ENCODE measurements around the gene TTC39C. TPM values are rescaled to one million over a fixed set of nuclear protein-coding genes. Genes with fewer than 3 reads are reported as not detected.
A peak's percentile ranks its signal among the peaks of the same experiment; 100 is the strongest.

TTC39C gene
- total RNA-seq, 1 experiment from 2014 or later: 24.0 TPM

- POLR2A ChIA-PET (ENCODE audit: low non-redundant PET): no interaction called here
- CTCF ChIA-PET: no interaction called here
Observed at GRCh38 chr18:24115628-24116027, 101.1 kb downstream of the TTC39C start.

DNA sequence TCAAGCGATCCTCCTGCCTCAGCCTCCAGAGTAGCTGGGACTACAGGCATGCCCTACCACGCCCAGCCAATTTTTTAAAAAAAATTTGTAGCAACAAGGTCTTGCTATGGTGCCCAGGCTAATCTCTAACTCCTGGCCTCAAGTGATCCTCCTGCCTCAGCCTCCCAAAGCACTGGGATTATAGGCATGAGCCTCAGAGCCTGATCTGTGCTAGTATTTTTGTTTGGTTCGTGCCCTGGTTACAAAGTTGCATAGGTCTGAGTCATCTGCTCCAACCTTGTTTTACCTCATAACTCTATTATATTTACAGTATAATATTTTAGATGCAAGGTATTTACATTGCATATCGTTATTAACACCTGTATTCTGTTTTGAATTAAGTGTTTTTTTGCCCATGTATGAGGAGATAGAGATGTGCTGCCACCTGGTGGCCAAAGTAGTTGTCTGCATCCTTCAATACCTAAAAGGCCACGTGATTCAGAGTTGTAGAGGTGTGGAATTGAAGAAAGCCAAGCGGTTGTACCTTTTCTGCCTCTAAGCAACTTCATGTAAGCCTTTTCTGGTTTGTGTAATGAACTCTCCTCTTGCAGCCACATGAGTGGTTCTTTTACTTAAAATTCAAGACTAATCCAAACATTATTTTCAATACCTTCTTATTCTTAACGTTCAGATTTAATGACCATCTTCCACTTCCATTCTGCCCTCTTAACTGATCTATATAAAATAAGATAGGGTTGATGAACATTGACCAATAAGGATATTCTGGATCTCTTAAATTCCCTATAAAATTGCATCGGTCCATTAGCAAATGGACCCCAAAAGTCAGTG is 104.4 kb downstream of the TTC39C start:
- Histone ChIP-seq H3K27ac (ENCODE audit: low read depth, low read length, poor library complexity, severe bottlenecking) (no peak overlapping the region), H3K27me3 (replicated peaks; ENCODE audit: insufficient read depth, low read depth, low read length, poor library complexity) (no peaks in the 10 kb centered on the region), H3K4me3 (ENCODE audit: low read depth, low read length, poor library complexity, severe bottlenecking) (no peak overlapping the region), H3K9me3 (ENCODE audit: low read depth, low read length, poor library complexity, severe bottlenecking) (no peaks in the 10 kb centered on the region), H3K36me3 (ENCODE audit: insufficient read depth, low read length, poor library complexity, severe bottlenecking) (no peaks in the 10 kb centered on the region), H3K4me1 (ENCODE audit: insufficient read depth, low read length, poor library complexity, severe bottlenecking) (peaks cover 3% of the 10 kb centered on the region)
- TF ChIP-seq, protein P1, sequence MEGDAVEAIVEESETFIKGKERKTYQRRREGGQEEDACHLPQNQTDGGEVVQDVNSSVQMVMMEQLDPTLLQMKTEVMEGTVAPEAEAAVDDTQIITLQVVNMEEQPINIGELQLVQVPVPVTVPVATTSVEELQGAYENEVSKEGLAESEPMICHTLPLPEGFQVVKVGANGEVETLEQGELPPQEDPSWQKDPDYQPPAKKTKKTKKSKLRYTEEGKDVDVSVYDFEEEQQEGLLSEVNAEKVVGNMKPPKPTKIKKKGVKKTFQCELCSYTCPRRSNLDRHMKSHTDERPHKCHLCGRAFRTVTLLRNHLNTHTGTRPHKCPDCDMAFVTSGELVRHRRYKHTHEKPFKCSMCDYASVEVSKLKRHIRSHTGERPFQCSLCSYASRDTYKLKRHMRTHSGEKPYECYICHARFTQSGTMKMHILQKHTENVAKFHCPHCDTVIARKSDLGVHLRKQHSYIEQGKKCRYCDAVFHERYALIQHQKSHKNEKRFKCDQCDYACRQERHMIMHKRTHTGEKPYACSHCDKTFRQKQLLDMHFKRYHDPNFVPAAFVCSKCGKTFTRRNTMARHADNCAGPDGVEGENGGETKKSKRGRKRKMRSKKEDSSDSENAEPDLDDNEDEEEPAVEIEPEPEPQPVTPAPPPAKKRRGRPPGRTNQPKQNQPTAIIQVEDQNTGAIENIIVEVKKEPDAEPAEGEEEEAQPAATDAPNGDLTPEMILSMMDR (conservative IDR thresholded peaks at IDR 0.05; ENCODE audit: low read depth, low read length): peak; percentile 87
- no peak for TF ChIP-seq EZH2 (IDR thresholded peaks at IDR 0.05; ENCODE audit: borderline replicate concordance, low read depth, low read length, poor library complexity, severe bottlenecking)
- BruUV-seq (replicated peaks): no TSS peak
- DNase-seq (ENCODE audit: low spot score): peak; percentile 73
- ChIA-PET POLR2A (ENCODE audit: low non-redundant PET) (no interaction called here), CTCF (interaction anchor here (0.6 kb wide), 2 partner anchors 156 to 566 kb away, joined by 3 to 4 read pairs; no protein-coding TSS in a partner anchor)
- intact Hi-C loops (cut with micrococcal nuclease; ENCODE audit: unreplicated experiment): loop anchor here (2.0 to 10.0 kb wide), 6 partner anchors 54 to 497 kb away; no protein-coding TSS in a partner anchor

More at GRCh38 chr18:24115628-24116027, 101.1 kb downstream of the TTC39C start:
- Histone ChIP-seq H3K27me3 (replicated peaks; ENCODE audit: insufficient read depth, low read depth, low read length, poor library complexity) (no peaks in the 10 kb centered on the region), H3K4me1 (ENCODE audit: insufficient read depth, low read length, poor library complexity, severe bottlenecking) (peaks cover 3% of the 10 kb centered on the region), H3K27ac (ENCODE audit: low read depth, low read length, poor library complexity, severe bottlenecking) (no peak overlapping the region), H3K36me3 (ENCODE audit: insufficient read depth, low read length, poor library complexity, severe bottlenecking) (no peaks in the 10 kb centered on the region), H3K4me3 (ENCODE audit: low read depth, low read length, poor library complexity, severe bottlenecking) (no peak overlapping the region), H3K9me3 (ENCODE audit: low read depth, low read length, poor library complexity, severe bottlenecking) (no peaks in the 10 kb centered on the region)
- no peak for DNase-seq (ENCODE audit: low spot score)
- BruUV-seq (replicated peaks): no TSS peak
- intact Hi-C loops (cut with micrococcal nuclease; ENCODE audit: unreplicated experiment): loop anchor here (5.0 to 10.0 kb wide), 4 partner anchors 51 to 493 kb away; no protein-coding TSS in a partner anchor
- TF ChIP-seq EZH2 (IDR thresholded peaks at IDR 0.05; ENCODE audit: borderline replicate concordance, low read depth, low read length, poor library complexity, severe bottlenecking): no peak
- TF ChIP-seq, protein P1 (conservative IDR thresholded peaks at IDR 0.05; ENCODE audit: low read depth, low read length): no peak

DNA sequence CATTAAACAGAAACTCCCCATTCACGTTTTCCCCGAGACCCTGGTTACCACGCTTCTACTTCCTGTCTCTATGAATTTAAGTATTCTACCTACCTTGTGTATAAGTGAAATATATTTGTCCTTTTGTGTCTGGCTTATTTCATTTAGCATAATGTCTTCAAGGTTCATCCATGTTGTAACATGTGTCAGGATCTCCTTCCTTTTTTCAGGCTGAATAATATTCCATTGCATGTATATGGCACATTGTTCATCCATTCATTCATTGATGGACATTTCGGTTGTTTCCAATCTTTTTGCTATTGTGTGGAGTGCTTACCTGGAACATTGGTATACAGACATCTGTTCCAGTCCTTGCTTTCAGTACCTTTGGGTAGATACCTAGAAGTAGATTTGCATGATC is 106.1 kb downstream of the TTC39C start:
- TF ChIP-seq, protein P1 (conservative IDR thresholded peaks at IDR 0.05; ENCODE audit: low read depth, low read length): no peak
- no peak for TF ChIP-seq EZH2 (IDR thresholded peaks at IDR 0.05; ENCODE audit: borderline replicate concordance, low read depth, low read length, poor library complexity, severe bottlenecking)
- DNase-seq (ENCODE audit: low spot score): no peak
- intact Hi-C loops (cut with micrococcal nuclease; ENCODE audit: unreplicated experiment): no loop called here
- Histone ChIP-seq H3K36me3 (ENCODE audit: insufficient read depth, low read length, poor library complexity, severe bottlenecking) (no peaks in the 10 kb centered on the region), H3K9me3 (ENCODE audit: low read depth, low read length, poor library complexity, severe bottlenecking) (no peaks in the 10 kb centered on the region), H3K27ac (ENCODE audit: low read depth, low read length, poor library complexity, severe bottlenecking) (no peak overlapping the region), H3K27me3 (replicated peaks; ENCODE audit: insufficient read depth, low read depth, low read length, poor library complexity) (no peaks in the 10 kb centered on the region), H3K4me1 (ENCODE audit: insufficient read depth, low read length, poor library complexity, severe bottlenecking) (peaks cover 2% of the 10 kb centered on the region), H3K4me3 (ENCODE audit: low read depth, low read length, poor library complexity, severe bottlenecking) (no peak overlapping the region)
- CTCF ChIA-PET: no interaction called here
- POLR2A ChIA-PET (ENCODE audit: low non-redundant PET): no interaction called here
- BruUV-seq (replicated peaks): no TSS peak
